GM18873 (cell line): ENCODE results near the gene SYNDIG1L.

Experiments
- ATAC-seq: cut with Tn5 transposase; IDR thresholded peaks from one replicate; pipeline ENCODE4 v1.9.1; 2021; ENCODE audit warnings: mild to moderate bottlenecking, moderate library complexity, moderate number of reproducible peaks; ENCODE audit not compliant: unreplicated experiment, low FRiP score

Gene SYNDIG1L

DNA sequence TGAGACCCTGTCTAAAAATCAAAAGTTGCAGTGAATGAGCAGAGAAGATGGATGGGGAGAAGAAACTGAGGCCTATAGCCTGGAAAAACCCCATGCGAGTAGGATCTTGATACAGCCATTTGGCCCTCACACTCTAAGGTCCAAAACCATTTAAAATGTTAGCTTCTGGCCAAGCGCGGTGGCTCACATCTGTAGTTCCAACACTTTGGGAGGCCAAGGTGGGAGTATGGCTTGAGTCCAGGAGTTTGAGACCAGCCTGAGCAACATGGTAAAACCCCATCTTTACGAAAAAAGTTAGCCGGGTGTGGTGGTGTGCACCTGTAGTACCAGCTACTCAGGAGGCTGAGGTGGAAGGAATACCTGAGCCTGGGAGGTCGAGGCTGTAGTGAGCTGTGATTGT, 58.0 kb downstream of the SYNDIG1L start:
- ATAC-seq, result no peak

DNA sequence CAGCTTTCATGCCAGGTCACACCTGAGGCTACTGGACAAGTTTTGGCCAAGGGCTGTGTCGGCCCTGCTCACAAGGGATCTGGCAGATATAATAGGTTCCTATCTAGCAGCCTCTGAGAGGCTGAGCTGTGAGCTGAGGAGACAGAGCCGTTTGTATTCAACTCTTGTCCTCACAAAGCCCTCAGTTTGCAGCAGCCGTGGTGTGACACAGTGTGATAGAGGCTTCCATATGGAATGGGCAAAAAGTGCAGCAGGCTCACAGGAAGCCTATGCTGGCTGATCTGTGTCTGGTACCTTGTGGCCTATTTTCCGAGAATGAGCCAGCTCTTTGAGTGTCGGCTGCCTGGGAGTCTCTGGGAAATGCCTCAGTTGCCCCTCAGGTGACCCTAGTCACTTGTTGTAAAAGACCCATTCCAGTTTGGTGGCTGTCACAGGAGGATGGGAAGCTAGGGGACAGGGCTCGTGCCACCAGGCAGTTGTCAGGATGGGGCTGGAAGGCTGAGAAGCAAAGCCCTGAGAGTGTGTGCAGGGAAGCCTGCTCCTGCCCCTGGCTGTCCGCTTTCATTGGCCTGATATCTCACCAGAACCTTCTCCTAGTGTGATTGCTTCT, 61.6 kb downstream of the SYNDIG1L start:
- no peak for ATAC-seq

DNA sequence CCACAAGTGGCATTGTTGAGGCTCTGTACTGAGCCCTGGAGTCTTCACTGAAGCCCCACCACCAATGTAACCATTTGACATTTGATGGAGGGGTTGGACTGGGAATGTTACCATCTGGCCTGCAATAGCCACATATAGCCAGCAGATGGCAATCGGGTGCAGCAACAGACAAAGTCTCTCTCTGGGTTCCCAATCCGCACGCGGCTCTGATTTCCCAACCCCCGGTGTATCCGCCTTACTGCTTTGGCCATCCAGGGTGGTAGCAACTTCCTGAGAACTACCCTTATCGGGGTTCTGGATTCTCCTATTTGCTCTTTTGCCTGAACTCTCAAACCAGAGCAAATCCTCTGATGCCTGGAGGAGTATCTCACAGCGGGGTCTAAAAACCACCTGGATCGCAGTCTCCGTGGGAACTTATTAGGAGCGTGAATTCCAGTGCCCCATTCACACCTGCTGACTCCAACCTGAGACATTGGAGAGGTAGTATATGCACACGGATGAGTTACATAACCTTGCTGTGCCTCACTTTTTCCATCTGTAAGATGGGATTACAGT, 63.6 kb downstream of the SYNDIG1L start:
- ATAC-seq, result no peak

DNA sequence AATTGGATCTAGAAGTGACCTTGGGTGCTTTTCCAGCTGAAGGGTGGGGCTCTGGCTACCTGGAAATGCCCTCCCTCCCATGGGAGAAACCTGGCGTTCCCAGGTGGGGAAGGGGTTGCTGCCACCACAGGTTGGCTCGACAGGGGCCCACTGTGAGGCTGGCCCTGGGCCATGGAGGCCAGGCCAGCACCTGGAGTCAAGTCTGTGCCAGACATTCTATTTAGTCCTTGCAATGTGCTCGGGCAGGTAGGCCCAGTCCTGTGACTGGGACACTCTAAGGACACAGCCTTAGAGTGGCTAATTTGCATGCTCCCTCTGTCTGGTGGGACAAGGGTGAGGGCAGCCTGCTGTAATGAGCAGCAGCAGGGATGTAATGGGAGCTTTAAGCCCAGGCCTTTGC, 65.8 kb downstream of the SYNDIG1L start:
- ATAC-seq, result no peak

DNA sequence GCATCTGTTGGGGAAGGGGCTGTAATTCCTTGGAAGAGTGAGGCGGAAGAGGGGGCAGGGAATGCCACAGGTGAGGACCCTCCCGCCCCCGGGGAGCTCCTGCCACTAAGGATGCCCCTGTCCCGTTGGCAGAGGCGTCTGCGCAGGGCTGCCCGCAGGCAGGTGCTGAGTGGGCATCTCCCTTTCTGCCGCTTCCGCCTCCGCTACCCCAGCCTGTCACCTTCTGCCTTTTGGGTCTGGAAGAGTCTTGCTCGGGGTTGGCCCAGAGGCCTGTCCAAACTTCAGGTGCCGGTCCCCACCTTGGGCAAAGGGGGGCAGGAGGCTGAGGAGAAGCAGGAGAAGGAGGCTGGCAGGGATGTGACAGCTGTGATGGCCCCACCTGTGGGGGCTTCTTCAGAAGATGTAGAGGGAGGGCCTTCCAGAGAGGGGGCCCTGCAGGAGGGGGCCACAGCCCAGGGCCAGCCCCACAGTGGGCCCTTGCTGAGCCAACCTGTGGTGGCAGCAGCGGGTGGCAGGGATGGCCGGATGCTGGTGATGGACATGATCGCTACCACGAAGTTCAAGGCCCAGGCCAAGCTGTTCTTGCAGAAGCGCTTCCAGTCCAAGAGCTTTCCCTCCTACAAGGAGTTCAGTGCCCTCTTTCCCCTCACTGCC, 67.7 kb downstream of the SYNDIG1L start:
- no peak for ATAC-seq

DNA sequence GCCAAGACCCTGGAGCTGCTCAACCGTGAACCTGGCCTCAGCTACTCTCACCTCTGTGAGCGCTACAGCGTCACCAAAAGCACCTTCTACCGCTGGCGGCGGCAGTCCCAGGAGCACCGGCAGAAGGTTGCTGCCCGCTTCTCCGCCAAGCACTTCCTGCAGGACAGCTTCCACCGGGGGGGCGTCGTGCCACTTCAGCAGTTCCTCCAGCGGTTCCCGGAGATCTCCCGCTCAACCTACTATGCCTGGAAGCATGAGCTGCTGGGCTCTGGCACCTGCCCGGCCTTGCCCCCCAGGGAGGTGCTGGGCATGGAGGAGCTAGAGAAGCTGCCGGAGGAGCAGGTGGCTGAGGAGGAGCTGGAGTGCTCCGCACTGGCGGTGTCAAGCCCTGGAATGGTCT, 68.4 kb downstream of the SYNDIG1L start:
- ATAC-seq, result no peak

DNA sequence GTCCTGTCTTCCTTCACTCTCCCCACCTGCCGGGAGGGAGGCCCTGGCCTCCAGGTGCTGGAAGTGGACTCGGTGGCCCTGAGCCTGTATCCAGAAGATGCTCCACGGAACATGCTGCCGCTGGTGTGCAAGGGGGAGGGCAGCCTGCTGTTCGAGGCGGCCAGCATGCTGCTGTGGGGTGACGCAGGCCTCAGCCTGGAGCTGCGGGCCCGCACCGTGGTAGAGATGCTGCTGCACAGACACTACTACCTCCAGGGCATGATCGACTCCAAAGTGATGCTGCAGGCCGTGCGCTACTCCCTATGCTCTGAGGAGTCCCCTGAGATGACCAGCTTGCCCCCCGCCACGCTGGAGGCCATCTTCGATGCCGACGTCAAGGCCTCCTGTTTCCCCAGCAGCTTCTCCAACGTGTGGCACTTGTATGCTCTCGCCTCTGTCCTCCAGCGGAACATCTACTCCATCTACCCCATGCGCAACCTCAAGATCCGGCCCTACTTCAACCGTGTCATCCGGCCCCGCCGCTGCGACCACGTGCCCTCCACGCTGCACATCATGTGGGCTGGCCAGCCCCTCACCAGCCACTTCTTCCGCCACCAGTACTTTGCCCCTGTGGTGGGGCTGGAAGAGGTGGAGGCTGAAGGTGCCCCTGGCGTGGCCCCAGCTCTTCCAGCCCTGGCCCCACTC, 69.0 kb downstream of the SYNDIG1L start:
- ATAC-seq, result no peak
